HG02973 (cell line): ENCODE data around the gene TBC1D4.
A peak's percentile ranks its signal among the peaks of the same experiment; 100 is the strongest.
"Not testable (repeated sequence)": the region's sequence is repeated elsewhere in the genome, so short reads cannot be mapped to it uniquely, and the experiment has no call there.

ENCODE experiments used
- ATAC-seq: cut with Tn5 transposase; IDR thresholded peaks from one replicate; pipeline ENCODE4 v1.9.1; 2021; ENCODE audit warnings: moderate library complexity; ENCODE audit not compliant: unreplicated experiment

TBC1D4 gene

GRCh38 chr13:75329723-75330122 lies 152.2 kb downstream of the TBC1D4 start:
- no peak for ATAC-seq

- no peak for ATAC-seq
These were observed 152.9 kb downstream of the TBC1D4 start for GRCh38 chr13:75329097-75329496.

- no peak for ATAC-seq
These were observed 154.8 kb downstream of the TBC1D4 start for GRCh38 chr13:75327135-75327510.

GRCh38 chr13:75326173-75327134 lies 155.5 kb downstream of the TBC1D4 start:
- ATAC-seq: peak; percentile 97

- ATAC-seq: no peak
These were observed 156.3 kb downstream of the TBC1D4 start for GRCh38 chr13:75325711-75326110.

- no peak for ATAC-seq
These were observed 157.5 kb downstream of the TBC1D4 start for GRCh38 chr13:75324413-75324940.

GRCh38 chr13:75321084-75321483 lies 160.9 kb downstream of the TBC1D4 start:
- ATAC-seq: no peak

GRCh38 chr13:75319254-75319653 lies 162.7 kb downstream of the TBC1D4 start:
- no peak for ATAC-seq

GRCh38 chr13:75318138-75318833 lies 163.7 kb downstream of the TBC1D4 start:
- ATAC-seq: no peak

- ATAC-seq: no peak
These were observed 165.5 kb downstream of the TBC1D4 start for GRCh38 chr13:75316427-75316826.

- no peak for ATAC-seq
These were observed 169.0 kb downstream of the TBC1D4 start for GRCh38 chr13:75312884-75313520.

GRCh38 chr13:75309981-75310580 lies 171.9 kb downstream of the TBC1D4 start:
- ATAC-seq: no peak

GRCh38 chr13:75308222-75308621 lies 173.7 kb downstream of the TBC1D4 start:
- no peak for ATAC-seq

- ATAC-seq: no peak
These were observed 174.5 kb downstream of the TBC1D4 start for GRCh38 chr13:75307370-75307949.

- ATAC-seq: not testable (repeated sequence)
These were observed 175.0 kb downstream of the TBC1D4 start for GRCh38 chr13:75306967-75307366.

- no peak for ATAC-seq
These were observed 176.9 kb downstream of the TBC1D4 start for GRCh38 chr13:75305059-75305458.

GRCh38 chr13:75303263-75303662 lies 178.7 kb downstream of the TBC1D4 start:
- ATAC-seq: no peak

- no peak for ATAC-seq
These were observed 179.8 kb downstream of the TBC1D4 start for GRCh38 chr13:75302071-75302698.

GRCh38 chr13:75299913-75300862 lies 181.8 kb downstream of the TBC1D4 start:
- peak; percentile 47 for ATAC-seq
